GM18502 (cell line): ENCODE measurements around the gene PICK1.

Source experiments
- ATAC-seq: cut with Tn5 transposase; IDR thresholded peaks from one replicate; pipeline ENCODE4 v1.9.1; 2021; ENCODE audit warnings: mild to moderate bottlenecking; ENCODE audit not compliant: unreplicated experiment, poor library complexity

PICK1 gene

GRCh38 chr22:38086001-38086845 is 29.0 kb downstream of the PICK1 start:
- ATAC-seq = no peak

GRCh38 chr22:38086942-38087341 is 29.7 kb downstream of the PICK1 start:
- ATAC-seq = no peak

- ATAC-seq = no peak
These were observed 30.7 kb downstream of the PICK1 start for GRCh38 chr22:38087855-38088254.

- no peak for ATAC-seq
These were observed 31.6 kb downstream of the PICK1 start for GRCh38 chr22:38088629-38089473.

GRCh38 chr22:38089474-38089851 is 32.3 kb downstream of the PICK1 start:
- no peak for ATAC-seq

GRCh38 chr22:38097058-38097457 is 39.9 kb downstream of the PICK1 start:
- ATAC-seq = no peak

- ATAC-seq = no peak
These were observed 40.6 kb downstream of the PICK1 start for GRCh38 chr22:38097557-38098409.

- no peak for ATAC-seq
These were observed 41.4 kb downstream of the PICK1 start for GRCh38 chr22:38098410-38099249.

GRCh38 chr22:38103641-38104040 is 46.4 kb downstream of the PICK1 start:
- ATAC-seq = no peak

- no peak for ATAC-seq
These were observed 46.9 kb downstream of the PICK1 start for GRCh38 chr22:38104084-38104483.

- no peak for ATAC-seq
These were observed 49.8 kb downstream of the PICK1 start for GRCh38 chr22:38106814-38107578.

GRCh38 chr22:38107692-38108515 is 50.7 kb downstream of the PICK1 start:
- ATAC-seq = no peak

GRCh38 chr22:38108561-38109319 is 51.5 kb downstream of the PICK1 start:
- ATAC-seq = no peak

- no peak for ATAC-seq
These were observed 52.3 kb downstream of the PICK1 start for GRCh38 chr22:38109371-38110001.

- no peak for ATAC-seq
These were observed 53.0 kb downstream of the PICK1 start, which contains the start of gene BAIAP2L2 for GRCh38 chr22:38110008-38110862. Gene BAIAP2L2 (minus strand): TSS chr22:38110684. CDS start chr22:38110525, 159 bp downstream.
